Ovary (tissue), 9 donors: ENCODE results near the gene ERC1. TPM values are rescaled to one million over a fixed set of nuclear protein-coding genes. Genes with fewer than 3 reads are reported as not detected.
"Not testable (repeated sequence)": the region's sequence is repeated elsewhere in the genome, so short reads cannot be mapped to it uniquely, and the experiment has no call there.

Source experiments
- DNase-seq, 5 donors: peaks; one replicate each; pipeline ENCODE4 v3.0.0-alpha.2; 2019 to 2020
- H3K27ac ChIP-seq, 2 donors: fragments of 200-600 bp; one replicate each; pipeline versions ENCODE4 v1.5.1 to v1.8.0; 2019 to 2022
- H3K27me3 ChIP-seq: fragments of 200-600 bp; one replicate; pipeline ENCODE4 v1.8.0; 2022
- H3K36me3 ChIP-seq: fragments of 200-600 bp; sonication (generic); one replicate; pipeline ENCODE4 v1.5.1; 2019
- H3K4me1 ChIP-seq: one replicate; pipeline ENCODE4 v1.8.1; 2013; ENCODE audit warnings: mild to moderate bottlenecking, moderate library complexity; ENCODE audit not compliant: insufficient read depth
- H3K4me3 ChIP-seq: fragments of 200-600 bp; sonication (generic); one replicate; pipeline ENCODE4 v1.5.1; 2017
- H3K9me3 ChIP-seq, 2 donors: fragments of 200-600 bp in 1 of 2; sonication (generic) in 1 of 2; one replicate each; pipeline versions ENCODE4 v1.5.1 to v1.8.1; 2013 to 2019; ENCODE audit warnings: mild to moderate bottlenecking in 1 of 2, moderate library complexity in 1 of 2
- EP300 ChIP-seq: sonication (generic); formaldehyde crosslinking; IDR thresholded peaks from one replicate; pipeline ENCODE4 v1.6.1; 2017; ENCODE audit warnings: antibody characterized with exemption
- POLR2A ChIP-seq: fragments of 450-650 bp; IDR thresholded peaks from one replicate; pipeline ENCODE4 v1.6.1; 2017; ENCODE audit warnings: antibody characterized with exemption, mild to moderate bottlenecking, moderate library complexity
- WGBS, 3 donors: extraction: QIAGEN DNeasy Blood & Tissue Kit in 1 of 3; methylation state at CpG; one replicate each; pipeline versions ENCODE4 v1.1.5 to v1.1.7; 2013 to 2017; 5-methylcytosine and 5-hydroxymethylcytosine counted together
- intact Hi-C, 4 donors: fragments of 100-400 bp; cut with DNase I; formaldehyde crosslinking; loops; one replicate each; pipeline versions ENCODE4 v1.11.0 to v1.15.1; 2022 to 2023
- polyA plus RNA-seq, 2 donors: library from polyadenylated mRNA; stranded (reverse); fragments of 200-250 nt in 1 of 2; fragments of 350-450 nt in 1 of 2; fragmentation: Illumina TruSeq in 1 of 2; extraction: RNeasy Lipid Tissue Mini Kit (QIAGEN cat#74804) in 1 of 2; gene quantifications; one replicate each; pipeline ENCODE4 v1.2.3, GENCODE V29; 2013 to 2014
- total RNA-seq, 7 donors: library from RNA; depleted of rRNA in 2 of 7; stranded (reverse); fragments of >200 nt in 2 of 7; fragmentation: NEBNext Ultra II Directional in 3 of 7; extraction: Animal tissue kit (Norgen Biotek cat#: 25700) in 3 of 7; gene quantifications; one replicate each; pipeline versions ENCODE4 v1.1.0 to v1.2.4, GENCODE V29; 2016 to 2023
- TF ChIP-seq, protein P1 (sequence below), 3 donors: fragments of 450-650 bp in 2 of 3; fragments of 200-600 bp in 1 of 3; IDR thresholded peaks; one replicate each; pipeline versions ENCODE4 v1.5.1 to v1.8.0; 2016 to 2022; ENCODE audit warnings: antibody characterized with exemption in 3 of 3, mild to moderate bottlenecking in 1 of 3
- donor health status: DM: no; HTN: no; CAD: no; lungs with moderate emphysema.
- donor health status: DM: no; HTN: no; CAD: no.
- donor health status: Bipolar disorder and iron deficiency.
- donor health status: DM: yes; HTN: yes; CAD: no.
- donor health status: DM: no; HTN: no; CAD: no.
- donor health status: DM: yes; HTN: yes; CAD: no.

ERC1 gene
- total and polyA plus RNA-seq, 9 donors = 10.4 to 65.2 (median 51.6) TPM

DNA sequence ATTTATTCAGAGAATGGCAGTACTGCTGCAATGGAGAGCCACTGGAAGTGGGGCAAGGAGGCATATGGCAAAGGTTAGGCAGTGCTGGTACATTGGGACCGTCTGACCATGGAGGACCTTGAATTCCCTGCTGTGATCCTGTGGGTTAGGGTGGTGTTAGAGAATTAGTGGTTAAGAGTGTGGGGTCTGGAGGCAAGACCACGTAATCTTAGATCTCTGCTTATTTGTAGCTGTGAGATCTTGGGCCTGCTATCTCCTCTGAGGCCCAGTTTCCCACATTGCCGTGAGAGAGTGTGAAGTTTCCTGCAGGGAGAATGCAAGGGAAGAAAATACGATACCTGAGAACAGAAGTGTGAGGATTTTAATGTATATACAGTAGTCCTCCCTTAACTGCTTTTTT, 147.7 kb downstream of the ERC1 start:
- Histone ChIP-seq H3K4me1 (no peaks in the 10 kb centered on the region), H3K36me3 (no peaks in the 10 kb centered on the region), H3K4me3 (no peak overlapping the region), H3K27ac (no peak overlapping the region), H3K9me3 (no peaks in the 10 kb centered on the region), H3K27me3 (no peaks in the 10 kb centered on the region)
- intact Hi-C loops = no loop called here
- TF ChIP-seq, protein P1, sequence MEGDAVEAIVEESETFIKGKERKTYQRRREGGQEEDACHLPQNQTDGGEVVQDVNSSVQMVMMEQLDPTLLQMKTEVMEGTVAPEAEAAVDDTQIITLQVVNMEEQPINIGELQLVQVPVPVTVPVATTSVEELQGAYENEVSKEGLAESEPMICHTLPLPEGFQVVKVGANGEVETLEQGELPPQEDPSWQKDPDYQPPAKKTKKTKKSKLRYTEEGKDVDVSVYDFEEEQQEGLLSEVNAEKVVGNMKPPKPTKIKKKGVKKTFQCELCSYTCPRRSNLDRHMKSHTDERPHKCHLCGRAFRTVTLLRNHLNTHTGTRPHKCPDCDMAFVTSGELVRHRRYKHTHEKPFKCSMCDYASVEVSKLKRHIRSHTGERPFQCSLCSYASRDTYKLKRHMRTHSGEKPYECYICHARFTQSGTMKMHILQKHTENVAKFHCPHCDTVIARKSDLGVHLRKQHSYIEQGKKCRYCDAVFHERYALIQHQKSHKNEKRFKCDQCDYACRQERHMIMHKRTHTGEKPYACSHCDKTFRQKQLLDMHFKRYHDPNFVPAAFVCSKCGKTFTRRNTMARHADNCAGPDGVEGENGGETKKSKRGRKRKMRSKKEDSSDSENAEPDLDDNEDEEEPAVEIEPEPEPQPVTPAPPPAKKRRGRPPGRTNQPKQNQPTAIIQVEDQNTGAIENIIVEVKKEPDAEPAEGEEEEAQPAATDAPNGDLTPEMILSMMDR (IDR thresholded peaks at IDR 0.05) = no peak
- TF ChIP-seq POLR2A (no peak), EP300 (no peak)
- no peak for DNase-seq
- 96 to 98% (median 97%) methylated on average over 4 of the region's 4 CpGs for WGBS, 3 donors

GRCh38 chr12:1146758-1147157, 155.7 kb downstream of the ERC1 start:
- WGBS, 3 donors = 93 to 100% (median 98%) methylated on average over 4 of the region's 4 CpGs
- intact Hi-C loops, DNase-seq, H3K27ac ChIP-seq, H3K9me3 ChIP-seq, H3K4me1 ChIP-seq, H3K4me3 ChIP-seq, H3K36me3 ChIP-seq, H3K27me3 ChIP-seq: not testable (repeated sequence)

- TF ChIP-seq POLR2A = no peak
- TF ChIP-seq, protein P1 (IDR thresholded peaks at IDR 0.05) = no peak
- no peak for TF ChIP-seq EP300
- Histone ChIP-seq H3K27me3 (no peaks in the 10 kb centered on the region), H3K4me3 (no peak overlapping the region), H3K36me3 (no peaks in the 10 kb centered on the region), H3K4me1 (no peaks in the 10 kb centered on the region), H3K27ac (no peak overlapping the region), H3K9me3 (no peaks in the 10 kb centered on the region)
- 89 to 99% (median 95%) methylated on average over 2 of the region's 2 CpGs for WGBS, 3 donors
- DNase-seq = no peak
- intact Hi-C loops = no loop called here
These were observed 156.8 kb downstream of the ERC1 start for GRCh38 chr12:1147821-1148220.

- H3K4me3 ChIP-seq = no peak overlapping the region
- H3K36me3 ChIP-seq = no peaks in the 10 kb centered on the region
- no peak for TF ChIP-seq POLR2A
- no peak for TF ChIP-seq EP300
- TF ChIP-seq, protein P1 (IDR thresholded peaks at IDR 0.05) = no peak
- WGBS, 3 donors = 33 to 63% (median 48%) methylated on average over 3 of the region's 3 CpGs
- no peaks in the 10 kb centered on the region for H3K9me3 ChIP-seq
- H3K27ac ChIP-seq = no peak overlapping the region
- peak in 1 of 5 donors; percentile 25 for DNase-seq
- intact Hi-C loops = no loop called here
- no peaks in the 10 kb centered on the region for H3K27me3 ChIP-seq
- H3K4me1 ChIP-seq = peaks cover 3% of the 10 kb centered on the region
These were observed 166.0 kb downstream of the ERC1 start for GRCh38 chr12:1157046-1157445.

GRCh38 chr12:1161197-1161596, 170.2 kb downstream of the ERC1 start:
- Histone ChIP-seq H3K27me3 (no peaks in the 10 kb centered on the region), H3K4me1 (peaks cover 3% of the 10 kb centered on the region), H3K27ac (no peak overlapping the region), H3K4me3 (no peak overlapping the region), H3K9me3 (no peaks in the 10 kb centered on the region), H3K36me3 (no peaks in the 10 kb centered on the region)
- TF ChIP-seq EP300 = no peak
- TF ChIP-seq, protein P1 (IDR thresholded peaks at IDR 0.05) = no peak
- no peak for TF ChIP-seq POLR2A
- DNase-seq = no peak
- WGBS, 3 donors = 95 to 97% (median 95%) methylated on average over 9 of the region's 9 CpGs
- intact Hi-C loops = no loop called here
